Suppressor macrophage treated with lipopolysaccharide for 1 hour (primary cell): Measurements from ENCODE around the gene DGAT2.
"Not testable (repeated sequence)": the region's sequence is repeated elsewhere in the genome, so short reads cannot be mapped to it uniquely, and the experiment has no call there.

Experiments
- DNase-seq, 3 donors: peaks; one replicate each; pipeline ENCODE4 v3.0.0-alpha.2; 2020 to 2022

DGAT2 gene, protein sequence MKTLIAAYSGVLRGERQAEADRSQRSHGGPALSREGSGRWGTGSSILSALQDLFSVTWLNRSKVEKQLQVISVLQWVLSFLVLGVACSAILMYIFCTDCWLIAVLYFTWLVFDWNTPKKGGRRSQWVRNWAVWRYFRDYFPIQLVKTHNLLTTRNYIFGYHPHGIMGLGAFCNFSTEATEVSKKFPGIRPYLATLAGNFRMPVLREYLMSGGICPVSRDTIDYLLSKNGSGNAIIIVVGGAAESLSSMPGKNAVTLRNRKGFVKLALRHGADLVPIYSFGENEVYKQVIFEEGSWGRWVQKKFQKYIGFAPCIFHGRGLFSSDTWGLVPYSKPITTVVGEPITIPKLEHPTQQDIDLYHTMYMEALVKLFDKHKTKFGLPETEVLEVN

DNA sequence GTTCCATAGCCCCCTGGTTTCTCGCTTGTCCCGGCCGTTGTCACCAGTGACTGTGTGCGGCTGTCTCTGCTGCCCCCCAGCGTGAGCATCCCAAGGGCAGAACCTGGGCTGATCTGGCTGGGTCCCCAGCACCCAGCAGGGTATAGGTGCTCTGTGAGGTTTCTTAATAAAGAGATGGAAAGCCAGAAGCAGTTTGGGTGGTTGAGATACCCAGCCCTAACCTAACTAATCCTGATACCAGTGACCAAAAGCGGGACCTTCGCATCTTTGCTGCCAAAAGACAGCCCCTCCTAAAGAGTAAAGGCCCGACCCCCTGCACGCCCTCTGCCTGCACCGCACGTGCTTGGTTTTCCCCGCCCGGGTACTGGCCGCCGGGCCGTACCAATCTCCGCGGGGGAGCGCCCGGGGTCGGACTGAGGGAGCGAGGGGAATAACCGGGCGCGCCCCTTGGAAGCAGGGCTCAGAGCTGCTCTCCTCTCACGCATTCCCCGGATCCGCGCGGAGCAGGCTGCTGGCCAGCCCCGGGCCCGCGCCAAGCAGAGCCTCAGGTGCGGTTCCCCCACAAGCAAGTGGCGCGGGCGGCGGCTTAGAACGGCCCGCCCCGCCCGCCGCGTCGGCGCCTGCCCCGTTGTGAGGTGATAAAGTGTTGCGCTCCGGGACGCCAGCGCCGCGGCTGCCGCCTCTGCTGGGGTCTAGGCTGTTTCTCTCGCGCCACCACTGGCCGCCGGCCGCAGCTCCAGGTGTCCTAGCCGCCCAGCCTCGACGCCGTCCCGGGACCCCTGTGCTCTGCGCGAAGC is at the start of gene DGAT2:
TSS of gene DGAT2 (plus strand) at position 667 of the 797 bp plus-strand sequence. CDS start 214 bp downstream, outside the sequence.
- peak; percentile 74 to 90 (median 78) for DNase-seq

DNA sequence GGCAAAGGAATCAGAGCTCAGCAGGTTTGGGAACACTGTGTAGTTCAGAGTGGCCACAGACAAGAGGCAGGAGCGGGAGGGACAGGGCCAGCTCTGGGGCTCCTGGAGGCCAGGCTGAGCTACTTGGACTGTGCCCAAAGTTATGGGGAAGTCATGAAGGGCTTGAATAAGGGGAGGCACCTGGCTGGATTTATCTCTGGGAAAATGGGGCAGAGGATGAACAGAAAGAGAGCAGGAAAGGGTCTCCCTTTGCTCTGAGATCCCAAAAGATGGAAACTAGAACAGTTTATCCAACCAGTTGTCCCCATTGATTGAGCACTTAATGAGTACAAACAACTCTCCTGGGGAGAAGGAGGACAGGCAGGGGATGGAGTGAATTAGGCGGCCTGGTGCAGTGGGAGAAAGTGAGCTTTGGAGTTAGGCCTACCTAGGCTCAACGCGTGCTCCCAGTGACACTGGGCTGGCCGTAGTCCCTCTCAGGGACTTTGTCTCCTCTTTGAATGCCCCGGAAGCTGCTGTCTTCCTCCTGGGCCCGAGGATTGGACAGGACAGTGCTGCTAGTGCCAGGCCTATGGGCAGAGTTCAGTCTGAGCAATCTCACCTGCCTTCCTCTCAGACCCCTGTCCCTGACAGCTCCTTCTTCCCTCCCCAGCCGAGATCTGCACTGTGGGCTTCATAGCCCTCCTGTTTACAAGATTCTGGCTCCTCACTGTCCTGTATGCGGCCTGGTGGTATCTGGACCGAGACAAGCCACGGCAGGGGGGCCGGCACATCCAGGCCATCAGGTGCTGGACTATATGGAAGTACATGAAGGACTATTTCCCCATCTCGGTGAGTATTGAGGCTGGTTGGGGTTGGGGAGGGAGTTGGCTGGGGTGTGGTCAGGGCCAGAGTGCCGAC is 49.0 kb upstream of the DGAT2 start:
- no peak for DNase-seq

DNA sequence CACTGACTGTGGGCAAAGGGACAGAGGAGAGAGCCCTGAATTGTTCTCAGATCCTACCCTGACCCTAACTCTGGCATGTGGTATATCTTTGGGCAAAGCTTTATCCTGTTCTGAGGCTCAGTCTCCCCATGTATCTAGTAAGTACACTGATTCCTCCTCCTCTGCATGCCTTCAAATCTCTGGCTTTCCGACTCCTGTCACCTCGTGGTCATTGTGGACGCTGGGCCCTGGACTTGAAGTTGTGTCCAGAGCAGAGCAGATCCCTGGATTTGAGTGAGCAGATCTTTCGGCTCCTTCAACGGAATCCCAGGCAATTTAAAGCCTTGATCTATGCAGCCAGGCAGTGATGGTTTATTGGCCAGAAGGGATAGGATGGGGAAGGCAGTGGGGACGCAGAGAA is 47.9 kb upstream of the DGAT2 start:
- DNase-seq: no peak

DNA sequence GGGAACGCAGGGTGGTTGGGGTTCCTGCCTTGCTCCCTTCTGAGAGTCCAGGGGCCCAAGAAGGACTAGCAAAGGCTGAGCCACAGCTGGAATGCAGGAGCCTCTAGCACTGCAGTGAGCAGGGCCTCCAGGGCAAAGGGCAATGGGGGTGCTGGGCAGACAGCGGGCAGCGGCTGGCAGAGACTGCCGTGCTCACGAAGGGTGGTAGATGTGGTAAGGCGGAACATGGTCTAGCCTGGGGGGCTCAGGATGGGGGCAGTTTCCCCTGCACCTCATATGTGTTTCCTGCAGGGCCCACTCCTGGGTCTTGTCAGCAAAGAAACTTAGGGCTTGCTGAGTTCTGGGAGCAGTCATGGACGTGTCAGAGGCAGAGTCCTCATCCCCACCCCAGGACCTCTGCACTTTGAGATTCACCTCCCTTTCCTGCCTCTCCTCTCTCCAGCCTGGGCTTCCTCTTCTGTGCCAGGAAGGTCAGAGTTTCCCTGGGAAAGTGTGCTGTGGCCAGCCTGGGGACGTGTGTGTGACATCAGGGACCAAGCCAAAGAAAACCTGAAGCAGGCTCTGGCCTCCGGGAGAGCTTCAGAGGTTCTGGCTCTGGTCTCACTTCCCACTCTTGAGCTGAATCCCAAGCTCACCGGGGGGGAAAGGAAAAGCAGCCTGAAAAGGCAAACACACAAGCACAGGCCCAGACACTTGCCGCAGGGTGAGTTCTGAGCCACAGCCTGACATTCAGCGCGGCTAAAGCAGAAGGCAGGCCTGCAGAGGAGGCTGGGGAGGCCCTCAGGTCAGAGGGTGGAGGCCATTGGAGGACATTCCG is 46.5 kb upstream of the DGAT2 start:
- no peak for DNase-seq

DNA sequence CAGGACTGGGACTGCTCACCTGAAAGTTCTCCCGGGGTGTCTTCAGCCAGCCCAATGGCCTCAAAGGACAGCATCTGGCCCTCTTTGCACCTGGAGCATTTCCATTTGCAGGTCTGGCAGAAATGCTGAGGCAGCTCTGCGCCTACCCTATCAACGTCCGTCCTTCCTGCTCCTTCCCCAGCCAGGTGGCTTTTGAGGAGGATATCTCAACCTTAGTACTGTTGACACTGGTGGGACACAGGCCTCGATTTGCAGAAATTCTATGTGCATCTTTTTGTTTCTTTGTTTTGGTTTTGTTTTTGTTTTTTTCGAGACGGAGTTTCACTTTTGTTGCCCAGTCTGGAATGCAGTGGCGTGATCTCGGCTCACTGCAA is 45.9 kb upstream of the DGAT2 start:
- no peak for DNase-seq

DNA sequence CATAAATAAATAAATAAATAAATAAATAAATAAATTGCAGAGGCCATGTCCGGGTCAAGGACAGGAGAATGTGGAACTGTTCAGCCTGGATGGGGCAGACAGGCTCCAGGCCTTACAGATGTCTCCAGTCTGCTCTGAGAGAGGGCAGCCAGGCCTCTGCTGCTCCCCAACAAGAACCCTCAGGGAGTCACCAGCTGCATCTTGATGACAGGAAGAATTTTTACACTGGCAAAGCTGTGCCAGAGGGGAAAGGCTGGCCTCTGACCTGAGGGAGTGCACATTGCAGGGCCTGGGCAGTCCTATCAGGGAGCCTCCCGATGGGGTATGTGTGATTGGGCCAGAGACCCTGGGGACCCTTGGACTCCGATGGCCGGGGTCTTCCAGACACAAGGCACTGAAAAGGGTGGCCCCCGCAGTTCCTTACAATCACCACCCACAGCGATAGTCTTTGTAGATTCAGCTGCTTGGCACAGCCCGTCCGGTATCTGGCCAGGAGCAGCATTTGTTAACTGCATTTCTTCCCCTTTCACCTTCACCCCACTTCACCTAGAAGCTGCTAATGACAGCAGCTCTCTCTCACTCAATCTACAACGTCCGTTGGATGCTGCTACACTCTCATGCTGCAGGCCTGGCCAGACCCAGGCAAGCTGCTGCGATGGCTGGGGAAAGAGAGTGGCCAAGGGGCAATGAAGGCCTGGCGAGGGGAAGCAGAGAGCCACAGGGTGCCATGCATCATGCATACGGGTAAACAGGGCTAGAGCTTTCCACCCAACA is 42.8 kb upstream of the DGAT2 start:
- no peak for DNase-seq

DNA sequence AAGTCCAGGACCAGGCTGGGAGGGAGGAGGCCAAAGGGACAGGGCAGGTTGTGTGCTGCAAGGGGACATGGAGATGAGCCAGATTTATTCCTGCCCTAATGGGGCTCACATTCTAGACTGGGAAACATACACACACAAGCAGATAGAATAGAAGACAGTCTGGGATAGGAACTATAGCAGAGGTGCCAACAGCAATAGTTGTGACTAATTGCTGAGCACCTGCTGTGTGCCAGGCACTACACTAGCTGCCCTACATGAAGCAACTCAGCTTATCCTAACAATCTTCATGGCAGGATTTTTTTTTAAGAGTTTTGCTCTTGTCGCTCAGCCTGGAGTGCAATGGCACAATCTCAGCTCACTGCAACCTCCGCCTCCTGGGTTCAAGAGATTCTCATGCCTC is 39.6 kb upstream of the DGAT2 start:
- no peak for DNase-seq

DNA sequence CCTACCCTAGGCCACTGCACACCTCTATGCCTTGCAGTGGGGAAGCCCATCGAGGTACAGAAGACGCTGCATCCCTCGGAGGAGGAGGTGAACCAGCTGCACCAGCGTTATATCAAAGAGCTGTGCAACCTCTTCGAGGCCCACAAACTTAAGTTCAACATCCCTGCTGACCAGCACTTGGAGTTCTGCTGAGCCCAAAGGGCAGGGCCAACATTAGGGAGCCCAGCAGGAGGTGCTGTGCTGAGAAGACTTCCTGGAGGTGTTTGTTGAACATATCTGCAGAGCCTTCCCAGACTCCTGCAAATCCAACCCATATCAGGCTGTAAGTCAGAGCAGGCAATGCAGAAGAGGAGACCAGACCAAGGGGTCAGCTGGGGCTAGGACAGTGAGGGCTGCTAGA is 37.5 kb upstream of the DGAT2 start:
- no peak for DNase-seq

DNA sequence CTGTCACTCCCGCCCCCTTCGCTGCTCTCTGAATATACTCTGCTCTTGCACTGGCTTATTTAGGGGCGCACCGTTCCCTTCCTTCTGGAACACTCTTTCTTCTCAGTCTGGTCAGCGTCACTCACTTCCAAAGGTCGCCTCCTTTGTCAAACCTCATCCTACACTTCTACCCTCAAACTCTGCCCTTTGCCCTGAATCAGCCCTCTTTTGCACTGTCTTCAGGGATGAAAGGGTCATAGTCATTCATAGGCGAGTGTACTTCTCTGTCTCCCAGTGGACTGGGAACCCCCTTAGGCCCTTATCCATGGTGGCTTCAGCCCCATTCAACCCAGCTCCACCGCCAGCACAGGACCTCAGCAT is 35.5 kb upstream of the DGAT2 start:
- DNase-seq: no peak

DNA sequence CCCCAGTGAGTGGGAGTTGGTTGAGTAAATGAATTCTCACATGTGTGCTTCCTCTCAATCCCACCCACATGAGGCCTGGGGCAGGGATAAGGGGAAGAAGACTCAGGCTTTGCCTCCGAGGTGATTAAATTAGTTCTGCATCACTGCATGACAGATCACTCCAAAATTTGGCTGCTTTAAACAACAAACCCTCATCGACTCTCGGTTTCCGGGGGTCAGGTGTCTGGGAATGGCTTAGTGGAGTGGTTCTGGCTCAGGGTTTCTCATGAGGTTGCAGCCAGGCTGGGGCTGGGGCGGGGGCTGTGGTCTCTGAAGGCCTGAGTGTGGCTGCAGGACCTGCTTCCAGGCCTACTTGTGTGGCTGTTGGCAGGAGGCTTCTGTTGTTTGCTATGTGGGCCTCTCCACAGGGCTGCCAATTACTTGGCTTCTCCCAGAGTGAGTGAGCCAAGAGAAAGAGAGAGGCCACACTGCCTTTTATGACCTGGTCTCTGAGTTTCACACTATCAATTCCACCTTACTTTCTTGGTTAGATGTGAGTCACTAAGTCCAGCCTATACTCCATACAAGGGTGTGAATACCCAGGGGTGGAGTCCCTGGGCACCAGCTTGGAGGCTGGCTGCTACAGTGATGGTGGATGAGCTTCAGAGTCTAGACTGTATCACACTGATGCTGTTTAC is 35.0 kb upstream of the DGAT2 start:
- peak; percentile 90 to 95 (median 93) for DNase-seq

DNA sequence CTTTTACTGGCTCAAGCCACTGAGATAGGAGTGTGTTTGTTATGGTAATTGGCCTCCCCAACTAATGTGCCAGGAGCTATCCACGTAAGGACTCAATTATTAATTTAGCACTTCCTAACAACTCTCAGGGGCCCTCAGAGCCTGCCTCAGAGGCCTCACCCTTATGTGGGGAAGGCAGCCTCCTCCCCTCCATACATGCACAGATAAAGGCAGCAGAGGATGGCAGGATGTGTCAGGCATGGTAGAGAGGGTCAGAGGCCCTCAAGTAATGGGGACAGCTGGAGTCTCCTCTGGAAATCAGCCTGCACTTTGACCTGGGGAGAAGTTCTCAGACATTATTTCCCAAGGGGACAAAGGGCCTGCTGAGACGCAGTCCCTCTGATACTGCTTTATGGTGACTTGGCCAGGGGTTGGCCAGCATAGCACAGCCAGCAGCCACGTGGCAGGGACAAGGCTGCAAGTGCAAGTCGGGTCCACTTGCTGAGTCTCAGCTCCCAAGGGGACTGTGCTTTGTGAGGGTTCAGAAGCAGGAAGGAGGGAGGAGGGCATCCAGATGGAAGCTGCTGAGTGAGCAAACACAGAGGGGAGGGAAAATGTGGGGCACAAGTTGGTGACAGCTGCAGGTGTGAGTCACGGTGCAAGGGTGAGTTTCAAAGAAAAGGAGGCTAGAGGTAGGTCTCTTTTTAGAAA is 33.9 kb upstream of the DGAT2 start:
- no peak for DNase-seq

DNA sequence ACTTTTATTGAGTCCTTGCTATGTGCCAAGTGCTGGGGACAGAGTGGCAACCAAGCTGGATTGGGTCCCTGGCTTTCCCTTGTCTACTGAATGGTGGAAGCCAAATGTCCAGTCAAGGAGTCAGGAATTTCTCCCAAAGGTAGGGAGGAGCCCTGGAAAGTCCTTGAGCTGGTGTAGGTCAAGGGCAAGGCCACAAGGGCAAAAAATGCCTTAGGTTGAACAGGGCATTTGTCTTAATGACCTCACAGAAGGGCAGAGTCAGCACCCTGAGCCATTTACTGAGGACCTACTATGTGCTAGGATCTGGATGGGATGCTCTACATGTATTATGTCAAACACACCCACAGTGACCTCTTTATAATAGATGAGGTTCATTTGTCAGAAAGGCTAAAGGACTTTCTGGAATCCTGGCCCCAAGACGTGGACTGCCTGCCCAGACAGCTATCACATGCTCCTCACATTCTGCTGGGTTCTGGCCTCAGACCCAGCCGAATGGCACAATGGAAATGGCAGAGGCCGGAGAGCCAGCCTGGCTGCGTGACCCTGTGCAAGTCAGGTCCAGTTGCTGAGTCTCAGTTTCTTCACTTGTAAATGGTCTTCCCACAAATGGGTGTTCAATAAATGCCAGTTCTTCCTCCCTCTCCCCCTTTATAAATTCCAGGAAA is 33.3 kb upstream of the DGAT2 start:
- no peak for DNase-seq

DNA sequence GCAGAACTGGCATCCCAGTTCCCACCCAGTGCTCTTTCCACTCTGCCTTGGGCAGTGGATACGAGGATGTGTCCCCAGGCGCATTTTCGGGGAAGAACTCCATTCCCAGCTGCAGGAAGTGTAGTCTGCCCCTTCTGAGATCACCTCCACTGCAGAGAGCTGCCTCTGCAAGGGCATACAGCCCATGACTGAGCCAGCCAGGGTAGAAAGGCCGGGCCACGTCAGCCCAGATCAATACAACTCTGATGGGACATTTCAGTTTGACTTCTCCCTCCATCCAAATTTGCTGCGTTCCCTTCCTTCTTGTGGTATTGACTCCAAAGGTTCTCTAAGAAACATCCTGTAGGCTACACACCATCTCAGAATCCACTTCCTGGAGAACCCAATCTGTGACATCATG is 31.3 kb upstream of the DGAT2 start:
- no peak for DNase-seq

DNA sequence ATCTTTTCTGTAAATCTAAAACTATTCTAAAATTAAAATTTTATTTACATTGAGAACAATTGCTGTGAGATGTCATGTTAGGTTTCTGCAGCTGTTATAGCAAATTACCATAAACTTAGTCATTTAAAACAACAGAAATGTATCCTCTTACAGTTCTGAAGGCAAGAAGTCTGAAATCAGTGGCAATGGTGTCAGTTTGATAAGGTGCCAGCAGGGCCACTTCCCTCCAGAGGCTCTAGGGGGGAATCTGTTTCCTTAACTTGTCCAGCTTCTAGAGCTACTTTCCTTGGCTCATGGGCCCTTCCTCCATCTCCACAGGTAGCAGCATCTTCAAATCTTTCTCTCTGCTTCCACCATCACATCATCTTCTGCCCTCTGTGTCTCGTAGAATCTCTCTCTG is 27.9 kb upstream of the DGAT2 start:
- no peak for DNase-seq

DNA sequence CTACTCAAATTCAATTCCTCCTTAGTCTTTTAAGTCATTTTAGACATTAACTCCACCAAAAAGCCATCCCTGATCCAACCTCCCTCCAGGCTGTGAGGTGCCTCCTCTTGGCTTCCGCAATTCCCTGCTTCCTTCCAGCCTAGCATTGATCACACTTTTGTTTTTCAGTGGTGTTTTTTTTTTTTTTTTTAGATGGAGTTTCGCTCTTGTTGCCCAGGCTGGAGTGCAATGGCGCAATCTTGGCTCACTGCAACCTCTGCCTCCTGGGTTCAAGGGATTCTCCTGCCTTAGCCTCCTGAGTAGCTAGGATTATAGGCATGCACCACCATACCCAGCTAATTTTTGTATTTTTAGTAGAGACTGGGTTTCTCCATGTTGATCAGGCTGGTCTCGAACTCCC is 25.4 kb upstream of the DGAT2 start:
- DNase-seq: not testable (repeated sequence)

DNA sequence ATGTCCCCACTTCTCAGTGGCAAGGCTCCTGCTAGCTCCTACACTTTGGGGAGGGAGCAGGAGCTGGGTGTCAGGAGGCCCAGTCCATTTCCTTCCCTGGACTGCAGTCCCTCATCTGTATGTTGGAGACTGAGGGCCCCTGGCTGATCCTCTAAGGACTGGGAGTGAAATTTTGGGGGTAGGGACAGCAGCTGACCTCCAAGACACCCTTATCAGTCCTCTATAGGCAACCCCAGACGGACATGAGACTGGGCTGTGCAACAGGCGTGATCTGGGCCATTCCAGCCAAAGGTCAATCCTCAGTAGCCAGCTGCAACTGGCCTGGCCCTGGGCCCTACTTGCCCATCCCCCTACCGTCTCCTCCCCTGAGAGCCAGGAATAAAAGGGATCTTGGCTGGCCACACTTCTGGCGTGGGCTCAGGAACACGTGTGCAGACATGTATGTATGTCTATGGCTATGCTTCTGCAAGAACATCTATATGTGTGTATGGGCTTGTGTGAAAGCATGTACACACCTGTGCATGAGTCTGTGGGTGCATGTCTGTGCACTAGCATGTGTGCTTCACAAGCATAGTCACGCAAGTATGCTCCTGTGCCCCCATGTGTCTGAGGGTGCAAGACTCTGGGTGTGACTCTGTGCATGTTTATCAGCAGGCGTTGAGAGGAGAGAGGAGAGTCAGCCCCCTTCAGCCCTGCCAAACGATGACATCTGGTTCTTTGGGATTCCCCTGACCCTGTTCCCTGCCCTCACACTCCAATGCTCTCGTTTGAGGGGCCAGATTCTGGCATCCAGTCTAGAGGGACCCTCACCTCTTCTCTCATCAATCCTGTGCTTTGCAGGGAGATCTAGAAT is 24.6 kb upstream of the DGAT2 start:
- no peak for DNase-seq

DNA sequence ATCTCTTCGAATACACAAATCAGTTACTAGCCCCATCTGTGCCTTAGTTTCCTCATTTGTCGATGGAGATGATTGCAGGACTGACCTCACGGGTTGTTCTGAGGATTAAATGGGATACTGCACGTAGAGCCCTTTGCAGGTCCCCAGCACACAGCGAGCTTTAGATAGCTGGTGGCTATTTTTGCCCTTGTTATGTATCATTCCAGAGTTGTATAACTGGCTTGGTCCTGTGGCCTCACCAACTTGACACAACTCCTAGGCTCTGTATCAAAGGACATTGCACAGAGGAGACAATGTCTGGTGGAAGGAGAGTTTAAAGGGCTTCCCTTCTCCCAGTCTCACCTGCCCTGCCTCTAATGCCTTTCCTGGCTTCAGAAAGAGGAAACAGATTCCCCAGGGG is 22.8 kb upstream of the DGAT2 start:
- no peak for DNase-seq

DNA sequence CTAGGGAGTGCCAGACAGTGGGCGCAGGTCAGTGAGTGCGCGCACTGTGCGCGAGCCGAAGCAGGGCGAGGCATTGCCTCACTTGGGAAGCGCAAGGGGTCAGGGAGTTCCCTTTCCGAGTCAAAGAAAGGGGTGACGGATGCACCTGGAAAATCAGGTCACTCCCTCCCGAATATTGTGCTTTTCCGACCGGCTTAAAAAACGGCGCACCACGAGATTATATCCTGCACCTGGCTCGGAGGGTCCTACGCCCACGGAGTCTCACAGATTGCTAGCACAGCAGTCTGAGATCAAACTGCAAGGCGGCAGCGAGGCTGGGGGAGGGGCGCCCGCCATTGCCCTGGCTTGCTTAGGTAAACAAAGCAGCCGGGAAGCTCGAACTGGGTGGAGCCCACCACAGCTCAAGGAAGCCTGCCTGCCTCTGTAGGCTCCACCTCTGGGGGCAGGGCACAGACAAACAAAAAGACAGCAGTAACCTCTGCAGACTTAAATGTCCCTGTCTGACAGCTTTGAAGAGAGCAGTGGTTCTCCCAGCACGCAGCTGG is 19.8 kb upstream of the DGAT2 start:
- DNase-seq: not testable (repeated sequence)
